GM10248 (cell line): Measurements from ENCODE around the gene MACF1.
"Not testable (repeated sequence)": the region's sequence is repeated elsewhere in the genome, so short reads cannot be mapped to it uniquely, and the experiment has no call there.

ENCODE experiments used
- CTCF ChIA-PET: fragments of 300-600 bp; sonication (Branson Sonifier 250); formaldehyde crosslinking; extraction: SDS; loops from one replicate; lab custom pipeline; 2021; ENCODE audit warnings: antibody characterized with exemption; lab: Yijun Ruan, JAX
- POLR2A ChIA-PET: fragments of 350-650 bp; sonication (Branson Sonifier 250); formaldehyde crosslinking; extraction: SDS; loops from one replicate; lab custom pipeline; 2020; ENCODE audit warnings: antibody characterized with exemption; lab: Yijun Ruan, JAX
- DNase-seq: peaks from one replicate; pipeline ENCODE4 v3.0.0; 2012; ENCODE audit errors: extremely low spot score
- CTCF ChIP-seq: IDR thresholded peaks from 2 replicates; pipeline ENCODE4 v1.5.1; 2012; ENCODE audit warnings: mild to moderate bottlenecking, low read depth; ENCODE audit errors: extremely low read depth, missing control alignments, control extremely low read depth

The MACF1 gene

DNA sequence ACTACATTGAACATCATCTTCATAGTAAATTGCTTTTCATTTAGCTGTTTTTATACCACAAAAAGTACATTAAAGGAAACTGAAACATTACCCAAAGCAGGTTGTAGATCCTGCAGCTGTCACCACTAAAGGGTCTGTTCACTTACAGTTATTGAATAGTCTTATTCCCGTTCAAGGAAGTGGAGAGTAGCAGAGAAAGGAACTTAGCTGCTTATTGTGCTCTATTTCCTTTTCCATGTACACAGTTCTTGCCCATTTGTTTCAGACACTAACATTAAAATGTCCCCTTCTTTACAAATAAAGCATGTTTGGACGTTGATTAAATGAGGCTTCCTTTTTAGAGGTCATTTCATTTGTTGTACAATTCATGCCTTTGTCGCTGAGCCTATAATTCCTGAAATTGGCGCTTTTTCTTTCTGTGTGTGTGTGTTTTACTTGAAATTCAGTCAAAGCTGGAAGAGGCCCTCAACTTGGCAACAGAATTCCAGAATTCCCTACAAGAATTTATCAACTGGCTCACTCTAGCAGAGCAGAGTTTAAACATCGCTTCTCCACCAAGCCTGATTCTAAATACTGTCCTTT, 242.6 kb downstream of the MACF1 start:
- ChIA-PET CTCF (interaction anchor here (1.1 to 1.5 kb wide), 5 partner anchors 9 to 348 kb away, joined by 3 to 7 read pairs (median 4); no protein-coding TSS in a partner anchor), POLR2A (interaction anchor here (0.6 kb wide), 1 partner anchor 106 kb away, joined by 5 read pairs; no protein-coding TSS in a partner anchor)
- no peak for TF ChIP-seq CTCF
- DNase-seq = no peak

- POLR2A ChIA-PET, DNase-seq: not testable (repeated sequence)
- CTCF ChIA-PET = interaction anchor here (1.4 kb wide), 1 partner anchor 88 kb away, joined by 3 read pairs; no protein-coding TSS in a partner anchor
Measured at GRCh38 chr1:39450041-39450440, 245.5 kb downstream of the MACF1 start.

GRCh38 chr1:39450956-39451606, 246.6 kb downstream of the MACF1 start:
- CTCF ChIA-PET = no interaction called here
- POLR2A ChIA-PET = no interaction called here
- TF ChIP-seq CTCF = no peak
- DNase-seq = no peak

- ChIA-PET CTCF (no interaction called here), POLR2A (no interaction called here)
- DNase-seq = no peak
- TF ChIP-seq CTCF = no peak
Measured at GRCh38 chr1:39452081-39452480, 247.6 kb downstream of the MACF1 start.

DNA sequence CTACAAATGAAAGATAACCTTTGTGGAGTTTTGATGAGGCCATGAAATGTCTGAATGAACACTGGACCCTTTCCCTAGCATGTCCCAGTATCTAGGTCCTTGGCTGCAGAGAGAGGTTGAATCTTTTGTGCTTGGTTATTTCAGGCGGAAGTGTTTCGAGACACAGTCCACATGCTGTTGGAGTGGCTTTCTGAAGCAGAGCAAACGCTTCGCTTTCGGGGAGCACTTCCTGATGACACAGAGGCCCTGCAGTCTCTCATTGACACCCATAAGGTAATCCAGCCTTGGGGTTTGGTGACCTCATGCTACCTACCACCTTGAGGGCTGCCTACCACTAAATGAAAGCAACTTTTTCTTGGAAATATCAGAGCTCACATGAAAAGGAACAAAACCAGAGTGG, 248.0 kb downstream of the MACF1 start:
- DNase-seq = no peak
- ChIA-PET CTCF (no interaction called here), POLR2A (no interaction called here)
- TF ChIP-seq CTCF = no peak

GRCh38 chr1:39453603-39454002, 249.1 kb downstream of the MACF1 start:
- TF ChIP-seq CTCF = no peak
- CTCF ChIA-PET = interaction anchor here (1.7 kb wide), 1 partner anchor 14 kb away, joined by 5 read pairs; no protein-coding TSS in a partner anchor
- POLR2A ChIA-PET = no interaction called here
- no peak for DNase-seq

DNA sequence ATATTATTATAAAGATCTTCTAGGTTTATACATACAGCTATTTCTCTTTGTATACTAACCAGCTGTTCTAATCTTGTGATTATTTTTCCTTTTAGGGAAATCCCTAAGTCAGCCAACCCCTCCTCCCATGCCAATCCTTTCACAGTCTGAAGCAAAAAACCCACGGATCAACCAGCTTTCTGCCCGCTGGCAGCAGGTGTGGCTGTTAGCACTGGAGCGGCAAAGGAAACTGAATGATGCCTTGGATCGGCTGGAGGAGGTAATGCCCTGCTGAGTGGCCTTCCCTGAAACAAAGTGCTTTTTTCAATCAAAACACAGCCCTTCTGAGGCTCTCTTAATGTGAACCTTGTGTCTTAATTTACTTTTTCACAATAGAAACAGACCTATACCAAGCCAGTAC, 254.5 kb downstream of the MACF1 start:
- ChIA-PET POLR2A (no interaction called here), CTCF (interaction anchor here (1.2 to 1.8 kb wide), 5 partner anchors 10 to 16 kb away, joined by 3 to 5 read pairs (median 4); no protein-coding TSS in a partner anchor)
- no peak for TF ChIP-seq CTCF
- no peak for DNase-seq
